GM19035 (cell line): ENCODE data around the gene PCMT1.
"Not testable (repeated sequence)": the region's sequence is repeated elsewhere in the genome, so short reads cannot be mapped to it uniquely, and the experiment has no call there.

ENCODE experiments used
- ATAC-seq: cut with Tn5 transposase; IDR thresholded peaks from one replicate; pipeline ENCODE4 v1.9.1; 2021; ENCODE audit not compliant: unreplicated experiment

PCMT1 gene

DNA sequence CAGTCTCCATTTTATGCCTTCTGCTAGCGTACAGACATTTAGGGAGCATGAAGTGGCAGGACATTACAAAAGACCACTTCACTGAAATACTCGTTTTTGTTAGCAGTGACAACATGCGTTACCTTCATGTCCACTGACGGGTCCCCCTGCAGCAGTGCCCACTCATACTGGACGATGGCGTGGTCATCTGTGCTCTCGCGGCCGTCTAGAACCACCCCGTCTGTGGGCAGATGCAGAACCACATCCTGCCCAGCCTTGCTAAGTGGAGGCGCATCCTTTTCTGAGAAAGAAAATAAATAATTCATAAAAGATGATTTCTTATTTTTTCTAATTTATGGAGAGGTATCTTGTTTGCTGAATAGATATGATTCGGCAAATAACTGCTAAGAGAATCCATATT is 103.3 kb downstream of the PCMT1 start:
- no peak for ATAC-seq

DNA sequence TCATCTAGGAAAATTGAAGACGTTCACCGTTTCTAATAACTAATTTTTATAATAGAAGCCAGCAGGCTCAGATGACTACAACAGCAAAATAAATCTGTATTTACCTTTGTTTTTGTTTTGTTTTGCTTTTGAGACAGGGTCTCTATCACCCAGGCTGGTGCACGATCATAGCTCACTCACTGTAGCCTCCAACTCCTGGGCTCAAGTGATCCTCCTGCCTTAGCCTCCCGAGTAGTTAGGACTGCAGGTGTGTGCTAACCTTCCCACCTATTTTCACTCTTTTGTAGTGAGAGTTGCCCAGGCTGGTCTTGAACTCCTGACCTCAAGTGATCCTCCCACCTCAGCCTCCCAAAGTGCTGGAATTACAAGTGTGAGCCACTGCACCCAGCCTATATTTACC is 104.5 kb downstream of the PCMT1 start:
- not testable (repeated sequence) for ATAC-seq

DNA sequence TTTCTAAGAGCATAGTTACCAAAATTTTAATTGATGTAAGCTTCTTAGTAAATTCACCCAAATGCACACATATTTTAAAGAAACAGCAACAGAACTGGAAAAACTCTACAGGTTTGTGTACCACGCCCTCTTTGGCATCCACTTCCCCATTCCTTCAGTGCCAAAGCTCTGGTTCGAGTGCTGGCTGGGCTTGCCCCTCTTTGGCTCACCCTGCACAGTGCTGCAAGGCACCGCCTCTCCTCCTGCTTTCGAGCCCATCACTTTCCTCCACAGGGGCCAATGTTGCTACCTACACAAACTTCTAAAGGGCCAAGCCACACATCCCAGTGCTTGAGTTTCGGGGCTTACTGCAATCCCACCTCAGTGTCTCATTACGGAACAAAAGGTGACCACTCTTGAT is 105.0 kb downstream of the PCMT1 start:
- ATAC-seq, result no peak

DNA sequence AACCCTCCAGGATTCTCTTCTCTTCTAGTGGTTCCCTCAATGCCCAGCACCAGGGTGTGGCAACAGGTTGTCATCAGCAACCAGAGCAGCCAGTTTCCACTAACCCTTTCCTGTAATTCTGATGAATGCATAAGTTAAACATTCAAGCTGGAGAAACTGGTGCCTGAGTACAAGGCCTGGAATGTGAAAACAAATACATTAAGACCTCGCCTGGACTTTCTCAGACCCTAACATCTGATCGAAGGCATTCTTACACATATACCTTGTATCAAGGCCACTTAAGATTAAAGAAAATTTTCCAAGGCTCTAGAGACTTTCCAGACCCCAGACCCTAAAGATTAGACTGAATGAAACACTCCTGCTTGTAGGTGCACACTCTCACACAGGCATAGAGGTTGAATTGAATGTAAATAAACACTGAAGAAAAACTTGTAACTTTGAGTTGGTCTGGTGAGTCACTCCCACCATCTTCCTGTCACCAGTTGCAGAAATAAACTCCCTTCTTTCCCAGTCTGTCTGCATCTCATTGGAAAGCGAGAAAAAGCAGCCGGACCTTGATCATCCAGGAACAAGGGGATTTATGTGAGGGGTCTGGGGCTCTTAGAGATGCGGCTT is 105.6 kb downstream of the PCMT1 start:
- no peak for ATAC-seq

DNA sequence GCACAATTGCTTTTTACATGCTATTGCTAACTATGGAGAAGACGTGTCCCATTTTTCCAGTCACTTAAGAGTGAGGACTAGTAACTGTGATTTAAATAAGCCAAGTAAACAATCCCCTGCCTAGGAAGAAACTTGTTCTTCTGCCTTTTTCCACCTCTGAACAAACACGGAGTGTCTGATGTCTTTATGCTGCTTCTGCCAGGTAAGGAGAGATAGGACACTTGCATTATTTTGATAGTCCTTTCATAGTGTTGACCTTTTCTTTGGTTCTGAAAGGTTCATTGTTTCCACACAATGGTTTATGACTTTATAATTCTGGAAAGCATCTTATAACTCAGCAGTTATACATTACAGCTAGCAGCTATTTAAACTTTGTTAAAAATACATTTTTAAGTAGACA is 106.2 kb downstream of the PCMT1 start:
- ATAC-seq, result no peak

DNA sequence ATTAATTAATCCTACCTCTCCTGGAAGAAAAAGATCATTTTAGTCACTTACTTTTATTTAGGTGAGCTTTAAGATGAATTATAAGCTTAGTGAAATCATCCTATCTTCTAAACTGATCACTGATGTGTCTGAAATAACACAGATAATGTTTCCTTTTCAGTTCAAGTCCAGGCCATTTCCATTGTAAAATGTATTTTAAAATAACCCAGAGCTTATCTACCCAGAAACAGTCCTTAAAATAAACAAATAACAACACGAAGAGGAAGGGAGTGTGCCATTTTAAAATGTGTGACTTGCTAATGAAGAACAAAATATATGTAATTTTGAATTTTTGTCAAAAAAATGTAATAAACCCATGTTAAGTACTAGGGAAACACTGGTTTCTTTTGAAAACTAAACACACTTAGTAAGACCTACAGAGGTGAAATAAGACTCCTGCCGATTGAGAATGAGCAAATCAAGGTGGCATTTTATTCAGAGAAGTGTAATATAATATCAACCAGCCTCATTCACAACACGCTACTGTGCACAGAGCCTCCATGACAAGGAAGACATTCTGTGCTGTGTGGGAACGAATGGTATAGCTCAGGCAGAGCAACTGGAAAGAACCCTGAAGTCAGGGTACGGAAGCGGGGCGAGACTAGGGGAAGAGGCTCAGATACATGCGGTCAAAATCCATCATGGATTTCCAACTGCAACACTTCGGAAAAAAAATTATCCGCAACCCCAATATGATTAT is 106.9 kb downstream of the PCMT1 start:
- no peak for ATAC-seq

DNA sequence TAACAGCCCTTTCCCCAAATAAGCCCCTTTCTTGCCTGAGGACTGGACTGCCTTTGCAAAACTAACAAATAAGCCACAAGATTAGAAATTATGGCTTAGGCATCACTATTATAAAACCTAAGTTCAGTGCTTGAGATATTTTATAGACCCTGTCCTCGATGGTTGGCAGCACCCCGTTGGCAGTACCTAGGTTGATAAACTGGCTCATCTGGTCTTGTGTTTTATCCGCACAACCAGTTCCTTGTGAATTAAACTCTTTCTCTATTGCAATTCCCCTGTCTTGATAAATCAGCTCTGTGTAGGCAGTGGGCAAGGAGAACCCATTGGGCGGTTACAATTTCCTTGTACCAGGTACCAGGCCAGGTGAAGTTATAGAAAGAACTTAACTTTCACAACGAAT is 108.0 kb downstream of the PCMT1 start:
- ATAC-seq, result no peak

DNA sequence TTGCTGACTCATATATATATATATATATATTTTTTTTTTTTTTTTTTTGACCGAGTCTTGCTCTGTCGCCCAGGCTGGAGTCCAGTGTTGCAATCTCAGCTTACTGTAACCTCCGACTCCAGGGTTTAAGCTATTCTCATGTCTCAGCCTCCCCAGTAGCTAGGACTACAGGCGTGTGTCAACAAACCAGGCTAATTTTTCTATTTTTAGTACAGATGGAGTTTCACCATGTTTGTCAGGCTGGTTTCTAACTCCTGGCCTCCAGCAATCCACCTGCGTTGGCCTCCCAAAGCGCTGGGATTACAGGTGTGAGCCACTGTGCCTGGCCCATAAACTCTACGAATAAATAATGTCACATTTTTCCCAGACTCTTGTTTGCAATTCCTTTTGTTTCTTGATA is 109.8 kb downstream of the PCMT1 start:
- no peak for ATAC-seq

DNA sequence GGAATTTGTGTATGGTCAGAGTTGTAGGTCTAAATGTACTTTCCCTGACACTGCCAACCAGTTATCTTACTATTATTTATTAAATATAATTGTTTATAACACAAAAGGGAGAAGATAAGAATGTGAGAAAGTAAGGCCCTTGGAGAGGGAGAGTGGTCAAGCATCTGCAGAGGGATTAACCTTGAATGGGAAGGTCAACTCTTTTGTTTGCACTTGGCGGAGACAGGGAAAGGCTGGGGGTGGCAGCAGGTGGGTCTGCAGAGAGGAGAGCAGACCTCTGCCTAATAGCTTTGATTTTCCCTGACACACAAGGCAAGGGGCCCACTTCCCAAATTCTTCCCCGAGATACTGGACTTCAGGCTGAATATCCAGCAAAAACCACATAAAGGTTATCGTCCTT is 110.4 kb downstream of the PCMT1 start:
- ATAC-seq, result no peak

DNA sequence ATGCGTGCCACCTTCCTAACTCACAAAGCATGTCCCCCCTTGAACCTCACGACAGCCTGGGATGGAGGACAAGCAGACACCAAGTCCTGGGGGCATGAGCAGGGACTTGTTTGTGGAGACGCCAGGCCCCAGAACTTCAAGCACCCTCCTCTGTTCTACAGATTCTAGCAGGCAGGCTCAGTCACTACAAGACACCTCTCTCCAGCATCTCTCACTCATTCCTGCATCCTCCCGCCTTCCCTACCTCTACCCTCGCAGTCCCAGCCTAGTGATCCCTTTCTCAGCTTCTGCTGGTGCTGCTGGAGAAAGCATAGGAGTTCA is 110.9 kb downstream of the PCMT1 start:
- no peak for ATAC-seq
